ENCODE results near the gene DYRK1B.

Gene DYRK1B

GRCh38 chr19:39830406-39830805 is 3.6 kb downstream of the DYRK1B start:
- no peak overlapping the region for H3K4me3 ChIP-seq (ENCODE audit: control insufficient read depth, low read depth, low read length)
- no peak for TF ChIP-seq CTCF (IDR thresholded peaks at IDR 0.05; ENCODE audit: control insufficient read depth, insufficient read depth, low read depth, low read length, missing control alignments)
- DNase-seq (ENCODE audit: low read depth): no peak

GRCh38 chr19:39829702-39830275 is 4.2 kb downstream of the DYRK1B start:
- DNase-seq (ENCODE audit: low read depth): no peak
- no peak for TF ChIP-seq CTCF (IDR thresholded peaks at IDR 0.05; ENCODE audit: control insufficient read depth, insufficient read depth, low read depth, low read length, missing control alignments)

GRCh38 chr19:39828654-39829032 is 5.3 kb downstream of the DYRK1B start:
- no peak overlapping the region for H3K4me3 ChIP-seq (ENCODE audit: control insufficient read depth, low read depth, low read length)
- no peak for TF ChIP-seq CTCF (IDR thresholded peaks at IDR 0.05; ENCODE audit: control insufficient read depth, insufficient read depth, low read depth, low read length, missing control alignments)
- DNase-seq (ENCODE audit: low read depth): no peak

More at GRCh38 chr19:39829702-39830275, 4.2 kb downstream of the DYRK1B start:
- H3K4me3 ChIP-seq (ENCODE audit: control insufficient read depth, low read depth, low read length): no peak overlapping the region

- no peak overlapping the region for H3K4me3 ChIP-seq (ENCODE audit: control insufficient read depth, low read depth, low read length)
- TF ChIP-seq CTCF (IDR thresholded peaks at IDR 0.05; ENCODE audit: control insufficient read depth, insufficient read depth, low read depth, low read length, missing control alignments): no peak
- DNase-seq (ENCODE audit: low read depth): no peak
Observed at GRCh38 chr19:39828015-39828653, 5.8 kb downstream of the DYRK1B start.

GRCh38 chr19:39827216-39827615 is 6.7 kb downstream of the DYRK1B start:
- H3K4me3 ChIP-seq (ENCODE audit: control insufficient read depth, low read depth, low read length): no peak overlapping the region
- DNase-seq (ENCODE audit: low read depth): no peak
- TF ChIP-seq CTCF (IDR thresholded peaks at IDR 0.05; ENCODE audit: control insufficient read depth, insufficient read depth, low read depth, low read length, missing control alignments): no peak

- H3K4me3 ChIP-seq (ENCODE audit: control insufficient read depth, low read depth, low read length): no peak overlapping the region
- no peak for DNase-seq (ENCODE audit: low read depth)
- TF ChIP-seq CTCF (IDR thresholded peaks at IDR 0.05; ENCODE audit: control insufficient read depth, insufficient read depth, low read depth, low read length, missing control alignments): no peak
Observed at GRCh38 chr19:39826311-39826945, 7.5 kb downstream of the DYRK1B start.
